HG03280 (cell line): ENCODE results near the gene NIPAL3.
"Not testable (repeated sequence)": the region's sequence is repeated elsewhere in the genome, so short reads cannot be mapped to it uniquely, and the experiment has no call there.

Source experiments
- ATAC-seq: cut with Tn5 transposase; IDR thresholded peaks from one replicate; pipeline ENCODE4 v1.9.1; 2021; ENCODE audit warnings: mild to moderate bottlenecking, moderate library complexity; ENCODE audit not compliant: unreplicated experiment

Gene NIPAL3

DNA sequence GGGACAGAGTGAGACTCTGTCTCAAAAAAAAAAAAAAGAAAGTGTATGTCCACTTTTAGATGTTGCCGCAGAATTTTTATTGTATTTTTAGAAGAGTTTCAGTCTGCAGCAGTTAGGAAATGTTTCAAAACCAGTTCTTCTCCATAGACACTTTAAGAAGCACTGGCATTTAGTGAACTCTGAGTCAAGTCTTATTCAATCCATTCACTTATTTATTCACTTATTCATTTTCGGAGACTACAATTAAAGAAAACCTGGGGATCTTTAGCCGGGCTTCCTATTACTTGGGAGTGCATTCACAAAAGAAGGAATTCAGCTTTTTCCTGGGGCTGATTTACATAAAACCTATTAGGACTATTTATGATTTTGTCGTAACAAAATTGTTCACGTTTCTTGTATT is 99.3 kb downstream of the NIPAL3 start:
- ATAC-seq, result no peak

DNA sequence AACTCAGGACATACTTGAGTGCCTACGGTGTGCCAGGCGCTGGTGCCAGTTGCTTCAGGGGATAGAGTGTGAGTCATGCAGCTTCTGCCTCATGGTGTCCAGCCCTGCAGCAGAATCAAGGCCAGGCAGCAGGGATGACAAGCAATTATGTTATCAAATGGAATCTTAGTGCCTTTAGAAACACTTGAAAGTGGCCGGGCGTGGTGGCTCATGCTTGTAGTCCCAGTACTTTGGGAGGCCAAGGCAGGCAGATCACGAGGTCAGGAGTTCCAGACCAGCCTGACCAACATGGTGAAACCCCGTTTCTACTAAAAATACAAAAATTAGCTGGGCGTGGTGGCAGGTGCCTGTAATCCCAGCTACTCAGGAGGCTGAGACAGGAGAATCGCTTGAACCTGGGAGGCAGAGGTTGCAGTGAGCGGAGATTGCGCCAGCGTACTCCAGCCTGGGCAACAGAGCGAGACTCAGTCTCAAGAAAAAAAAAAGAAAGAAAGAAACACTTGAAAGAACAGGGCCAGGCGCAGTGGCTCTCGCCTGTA is 100.1 kb downstream of the NIPAL3 start:
- ATAC-seq, result not testable (repeated sequence)

DNA sequence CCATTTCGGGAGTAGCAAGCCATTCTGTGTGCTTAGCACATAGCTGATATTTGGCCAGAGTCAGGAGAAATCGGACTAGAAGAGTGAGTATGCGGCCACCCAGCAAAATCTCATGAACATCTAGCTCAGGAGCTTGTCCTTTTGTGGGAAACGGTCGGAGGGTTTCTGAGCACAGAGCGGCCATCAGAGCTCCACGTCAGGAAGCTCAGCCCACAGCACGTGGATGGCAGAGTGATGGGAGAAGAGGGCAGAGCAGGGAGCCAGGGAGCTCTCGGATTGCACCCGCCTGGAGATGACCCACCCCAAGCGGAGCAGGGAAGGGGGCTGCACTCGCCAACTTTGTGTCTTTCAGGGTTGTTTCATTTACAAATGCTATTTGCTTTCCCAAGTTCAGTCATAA is 100.9 kb downstream of the NIPAL3 start:
- no peak for ATAC-seq

DNA sequence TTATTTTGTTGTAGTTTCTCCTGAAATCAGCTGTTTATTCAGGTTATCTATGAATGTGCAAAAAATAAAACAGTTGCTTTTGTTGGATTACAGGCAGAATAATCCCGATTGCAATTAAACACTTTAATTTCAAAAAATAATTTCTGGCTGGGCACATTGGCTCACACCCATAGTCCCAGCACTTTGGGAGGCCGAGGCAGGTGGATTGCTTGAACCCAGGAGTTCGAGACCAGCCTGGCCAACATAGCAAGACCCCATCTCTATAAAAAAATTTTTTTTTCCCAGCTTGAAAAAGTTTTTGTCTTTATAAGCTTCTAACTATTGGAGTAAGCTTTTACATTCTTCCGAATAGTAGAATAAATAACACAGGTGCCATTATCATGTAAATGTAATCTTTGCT is 102.3 kb downstream of the NIPAL3 start:
- ATAC-seq, result no peak

DNA sequence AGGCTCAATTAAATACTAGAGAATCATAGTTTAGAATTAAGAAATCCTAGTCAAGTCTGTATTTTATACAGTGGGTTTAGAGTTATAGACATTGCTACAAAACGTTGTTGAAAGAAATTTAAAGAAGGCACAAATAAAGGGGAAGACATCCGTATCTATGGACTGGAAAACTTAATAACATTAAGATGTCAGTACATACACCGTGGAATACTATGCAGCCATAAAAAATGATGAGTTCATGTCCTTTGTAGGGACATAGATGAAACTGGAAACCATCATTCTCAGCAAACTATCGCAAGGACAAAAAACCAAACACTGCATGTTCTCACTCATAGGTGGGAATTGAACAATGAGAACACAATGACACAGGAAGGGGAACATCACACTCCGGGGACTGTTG is 104.7 kb downstream of the NIPAL3 start:
- not testable (repeated sequence) for ATAC-seq
